Left ventricle myocardium inferior (tissue), 1 donor: Measurements from ENCODE around the gene CCDC70. TPM values are rescaled to one million over a fixed set of nuclear protein-coding genes. Genes with fewer than 3 reads are reported as not detected.

Source experiments
- DNase-seq: peaks from one replicate; pipeline ENCODE4 v3.0.0-alpha.2; 2020
- H3K27ac ChIP-seq: fragments of 200-600 bp; replicated peaks from 2 replicates; pipeline ENCODE4 v1.8.0; 2021
- H3K27me3 ChIP-seq: fragments of 200-600 bp; 2 replicates; pipeline ENCODE4 v1.8.0; 2021; ENCODE audit warnings: low read depth
- H3K36me3 ChIP-seq: fragments of 200-600 bp; 2 replicates; pipeline ENCODE4 v1.8.0; 2021
- H3K4me1 ChIP-seq: fragments of 200-600 bp; 2 replicates; pipeline ENCODE4 v1.8.0; 2021
- H3K4me3 ChIP-seq: fragments of 200-600 bp; 2 replicates; pipeline ENCODE4 v1.8.0; 2021; ENCODE audit warnings: mild to moderate bottlenecking, moderate library complexity
- H3K9me3 ChIP-seq: fragments of 200-600 bp; replicated peaks from 2 replicates; pipeline ENCODE4 v1.8.0; 2021
- CTCF ChIP-seq: fragments of 200-600 bp; IDR thresholded peaks from 2 replicates; pipeline ENCODE4 v1.8.0; 2021; ENCODE audit warnings: antibody characterized with exemption, mild to moderate bottlenecking, borderline replicate concordance
- intact Hi-C: fragments of 100-400 bp; cut with micrococcal nuclease; formaldehyde crosslinking; loops from one replicate; pipeline ENCODE4 v1.11.0; 2022
- total RNA-seq: library from RNA; stranded (reverse); fragmentation: NEBNext Ultra II Directional; extraction: Animal tissue kit (Norgen Biotek cat#: 25700); gene quantifications from one replicate; pipeline ENCODE4 v1.2.1, GENCODE V29; 2021
- donor health status: DM: no; HTN: yes; CAD: no; lungs with severe emphysema.

The CCDC70 gene
- total RNA-seq, 1 donor from 2014 or later: not detected

DNA sequence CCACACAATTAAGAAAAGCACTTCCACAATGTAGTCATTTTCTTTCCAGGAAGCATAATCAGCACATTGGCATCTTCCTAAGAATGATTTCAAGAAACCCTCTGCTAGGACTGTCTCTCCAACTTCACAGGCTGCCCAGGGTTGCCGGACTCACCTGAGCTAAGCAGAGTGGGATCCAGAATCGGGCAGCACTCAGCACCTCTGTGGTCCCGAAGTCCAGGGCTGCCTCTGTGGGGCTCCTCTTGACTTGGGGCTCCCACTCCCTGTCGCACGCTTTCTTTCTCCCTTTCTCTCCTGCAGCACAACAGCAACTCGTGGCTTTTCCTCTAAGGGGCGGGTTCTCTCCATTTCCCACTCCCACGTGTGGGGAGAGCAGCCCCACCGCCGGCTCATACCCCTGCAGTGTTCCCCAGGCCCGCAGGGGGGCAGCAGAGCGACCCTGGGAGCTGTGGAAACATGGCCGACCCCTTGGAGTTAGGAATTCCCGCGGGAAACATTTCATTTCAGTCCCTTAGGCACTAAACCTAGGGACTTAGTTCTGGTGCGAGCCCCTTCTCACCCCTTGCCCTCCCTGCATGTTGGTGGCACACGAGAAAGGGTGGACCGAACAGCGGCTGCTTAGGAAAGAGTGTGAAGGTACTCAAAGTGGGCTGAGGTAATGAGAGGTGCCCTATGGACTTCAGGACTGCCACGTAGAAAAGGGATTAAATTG, 16.8 kb upstream of the CCDC70 start, which contains the start of gene TMEM272:
Gene TMEM272, minus strand, starts transcription at position 316 of the 712 bp plus-strand sequence. CDS start 6,647 bp downstream, outside the sequence.
- no peaks in the 10 kb centered on the region for H3K9me3 ChIP-seq
- H3K36me3 ChIP-seq: no peaks in the 10 kb centered on the region
- H3K4me3 ChIP-seq: no peak within 1 kb of the TSS
- DNase-seq: peak; percentile 42
- peak; percentile 90 for TF ChIP-seq CTCF
- H3K27me3 ChIP-seq: no peaks in the 10 kb centered on the region
- no peak within 1 kb of the TSS for H3K27ac ChIP-seq
- peaks cover 14% of the 10 kb centered on the region for H3K4me1 ChIP-seq
- intact Hi-C loops: no loop called here

DNA sequence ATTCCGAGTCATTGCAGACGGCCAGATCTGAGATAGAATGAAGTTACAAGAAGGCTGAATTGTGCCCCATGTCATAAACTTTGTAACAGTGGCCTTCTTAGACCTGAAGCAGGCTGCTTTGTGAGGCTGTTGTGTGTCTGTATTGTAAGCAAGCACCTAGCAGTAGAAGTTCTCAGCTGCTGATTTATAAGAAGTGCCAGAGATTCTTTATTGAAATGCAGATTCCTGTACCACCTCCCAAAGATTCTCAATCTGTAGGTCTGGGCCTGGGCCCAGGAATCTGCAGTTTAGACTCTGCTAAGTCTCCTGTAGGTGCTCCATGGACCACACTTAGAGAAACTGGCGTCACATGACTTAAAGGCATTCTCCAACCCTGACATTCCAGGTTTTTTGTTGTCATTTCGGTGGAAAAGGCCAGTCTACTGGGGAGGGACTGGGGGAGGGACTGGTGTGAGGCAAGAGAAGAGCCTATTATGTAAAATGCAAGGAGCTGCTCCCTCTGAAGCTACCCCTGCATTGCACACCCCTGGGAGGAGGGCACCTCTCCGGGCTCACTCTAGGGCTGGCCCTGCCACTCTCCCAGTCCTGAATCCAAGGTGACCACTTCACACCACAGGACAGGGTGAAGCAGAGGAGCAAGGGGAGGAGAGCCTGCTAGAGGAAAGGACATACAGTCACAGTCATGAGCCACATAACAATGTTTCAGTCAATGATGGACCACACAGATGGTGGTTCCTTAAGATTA, 16.0 kb upstream of the CCDC70 start:
- intact Hi-C loops: no loop called here
- DNase-seq: no peak
- H3K9me3 ChIP-seq: no peaks in the 10 kb centered on the region

DNA sequence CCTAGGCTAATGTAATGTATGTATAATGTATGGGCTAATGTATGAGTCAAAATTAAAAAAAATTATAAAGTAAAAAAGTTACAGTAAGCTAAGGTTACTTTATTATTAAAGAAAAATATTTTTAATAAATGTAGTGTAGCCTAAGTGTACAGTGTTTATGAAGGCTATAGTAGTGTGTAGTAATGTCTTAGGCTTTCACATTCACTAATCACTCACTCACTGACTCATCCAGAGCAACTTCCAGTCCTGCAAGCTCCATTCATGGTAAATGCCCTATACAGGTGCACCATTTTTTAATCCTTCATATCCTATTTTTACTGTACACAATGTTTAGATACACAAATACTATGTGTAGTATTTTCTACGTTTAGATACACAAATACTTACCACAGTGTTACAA, 15.0 kb upstream of the CCDC70 start:
- Histone ChIP-seq H3K27ac (no peak overlapping the region), H3K36me3 (no peaks in the 10 kb centered on the region), H3K4me1 (peaks cover 14% of the 10 kb centered on the region), H3K27me3 (no peaks in the 10 kb centered on the region), H3K9me3 (no peaks in the 10 kb centered on the region), H3K4me3 (no peak overlapping the region)
- TF ChIP-seq CTCF: no peak
- intact Hi-C loops: no loop called here
- no peak for DNase-seq

More for the DNA sequence above, 16.0 kb upstream of the CCDC70 start:
- H3K36me3 ChIP-seq: no peaks in the 10 kb centered on the region
- H3K4me3 ChIP-seq: no peak overlapping the region
- no peaks in the 10 kb centered on the region for H3K27me3 ChIP-seq
- H3K27ac ChIP-seq: no peak overlapping the region
- peaks cover 14% of the 10 kb centered on the region for H3K4me1 ChIP-seq
- no peak for TF ChIP-seq CTCF

DNA sequence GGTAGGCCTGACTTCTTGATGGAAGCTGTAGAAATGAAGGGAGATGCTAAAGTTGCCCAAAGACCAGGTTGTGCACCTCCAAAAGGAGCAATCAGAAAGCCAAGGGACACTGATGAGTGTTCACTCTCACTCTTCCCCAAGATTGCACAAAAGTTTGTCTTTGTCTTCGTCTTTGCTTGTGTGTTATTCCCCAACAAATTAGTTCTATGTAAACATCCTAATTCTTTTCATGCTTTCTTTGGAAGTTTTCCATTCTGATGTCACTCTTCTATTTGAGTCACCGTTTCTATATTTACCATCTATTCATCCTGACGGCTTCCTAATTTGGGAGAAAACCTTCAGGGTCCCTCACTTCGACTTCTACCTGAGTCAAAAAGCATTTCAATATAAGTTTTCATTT, 13.1 kb upstream of the CCDC70 start:
- no peak for DNase-seq
- Histone ChIP-seq H3K4me3 (no peak overlapping the region), H3K27ac (no peak overlapping the region), H3K4me1 (peaks cover 14% of the 10 kb centered on the region), H3K36me3 (no peaks in the 10 kb centered on the region), H3K9me3 (no peaks in the 10 kb centered on the region), H3K27me3 (no peaks in the 10 kb centered on the region)
- intact Hi-C loops: no loop called here
- TF ChIP-seq CTCF: no peak

- H3K4me1 ChIP-seq: peaks cover 14% of the 10 kb centered on the region
- peak; percentile 67 for TF ChIP-seq CTCF
- H3K36me3 ChIP-seq: no peaks in the 10 kb centered on the region
- DNase-seq: peak; percentile 35
- no peaks in the 10 kb centered on the region for H3K27me3 ChIP-seq
- intact Hi-C loops: no loop called here
- H3K4me3 ChIP-seq: no peak overlapping the region
- no peaks in the 10 kb centered on the region for H3K9me3 ChIP-seq
- H3K27ac ChIP-seq: no peak overlapping the region
Observed at GRCh38 chr13:51849145-51850101, 12.3 kb upstream of the CCDC70 start.
